ENCODE results near the gene TINAG.
A peak's percentile ranks its signal among the peaks of the same experiment; 100 is the strongest.

DNA sequence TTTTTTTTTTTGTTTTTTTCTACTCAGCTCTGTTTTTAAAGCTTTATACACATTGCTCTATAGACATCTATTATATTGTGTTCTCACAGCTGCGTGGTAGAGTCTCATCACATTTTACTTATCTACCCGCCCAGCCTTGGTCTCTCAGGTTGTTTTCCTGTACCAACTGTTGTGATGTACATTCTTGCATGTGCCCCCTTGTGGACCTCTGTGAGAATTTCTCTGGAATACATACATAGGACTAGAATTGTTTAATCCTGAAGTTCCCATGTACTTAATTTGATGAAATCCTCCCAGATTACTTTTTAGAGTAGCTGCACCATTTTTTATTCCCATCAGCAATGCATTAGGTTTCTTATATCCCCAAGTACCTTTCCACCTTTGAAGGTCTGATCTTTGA, 40.4 kb upstream of the TINAG start:
- peak; percentile 58 to 63 for TF ChIP-seq CTCF (conservative IDR thresholded peaks at IDR 0.05 in 1 of 2, IDR thresholded peaks at IDR 0.05 in 1 of 2; ENCODE audit: extremely low read depth in 1 of 2, insufficient read depth in 1 of 2, low read depth in 1 of 2, low read length in 2 of 2)
- no peak for TF ChIP-seq EZH2 (IDR thresholded peaks at IDR 0.05; ENCODE audit: borderline replicate concordance, low read length)

Measured in mammary epithelial cell (primary cell).